Measurements from ENCODE around the gene CTNNBIP1.
A peak's percentile ranks its signal among the peaks of the same experiment; 100 is the strongest.

Gene CTNNBIP1

GRCh38 chr1:9874959-9875635, 35.0 kb downstream of the CTNNBIP1 start:
- peak; percentile 16 for FAIRE-seq

- no peak for FAIRE-seq
Observed at GRCh38 chr1:9874412-9874811, 35.7 kb downstream of the CTNNBIP1 start.

- FAIRE-seq = no peak
Observed at GRCh38 chr1:9873992-9874391, 36.1 kb downstream of the CTNNBIP1 start.

DNA sequence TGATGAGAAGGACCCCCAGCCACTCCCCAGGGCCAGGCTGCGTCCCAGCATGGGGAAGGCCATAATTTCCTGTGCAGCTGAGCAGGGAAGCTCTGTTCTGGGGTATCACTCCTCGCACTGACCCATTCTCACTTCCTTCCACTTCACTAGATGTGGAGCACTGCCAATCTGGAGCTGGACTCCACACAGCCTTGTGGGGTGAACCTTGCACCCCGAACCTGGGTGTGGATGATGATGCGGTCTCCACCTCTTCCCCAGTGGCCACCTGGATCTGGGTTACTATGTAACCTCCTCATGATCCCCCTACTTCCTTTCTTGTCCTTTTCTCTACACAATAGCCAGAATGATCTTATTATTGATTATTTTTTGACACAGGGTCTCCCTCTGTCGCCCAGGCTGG, 36.7 kb downstream of the CTNNBIP1 start:
- no peak for FAIRE-seq

- FAIRE-seq = no peak
Observed at GRCh38 chr1:9872430-9873165, 37.5 kb downstream of the CTNNBIP1 start.

DNA sequence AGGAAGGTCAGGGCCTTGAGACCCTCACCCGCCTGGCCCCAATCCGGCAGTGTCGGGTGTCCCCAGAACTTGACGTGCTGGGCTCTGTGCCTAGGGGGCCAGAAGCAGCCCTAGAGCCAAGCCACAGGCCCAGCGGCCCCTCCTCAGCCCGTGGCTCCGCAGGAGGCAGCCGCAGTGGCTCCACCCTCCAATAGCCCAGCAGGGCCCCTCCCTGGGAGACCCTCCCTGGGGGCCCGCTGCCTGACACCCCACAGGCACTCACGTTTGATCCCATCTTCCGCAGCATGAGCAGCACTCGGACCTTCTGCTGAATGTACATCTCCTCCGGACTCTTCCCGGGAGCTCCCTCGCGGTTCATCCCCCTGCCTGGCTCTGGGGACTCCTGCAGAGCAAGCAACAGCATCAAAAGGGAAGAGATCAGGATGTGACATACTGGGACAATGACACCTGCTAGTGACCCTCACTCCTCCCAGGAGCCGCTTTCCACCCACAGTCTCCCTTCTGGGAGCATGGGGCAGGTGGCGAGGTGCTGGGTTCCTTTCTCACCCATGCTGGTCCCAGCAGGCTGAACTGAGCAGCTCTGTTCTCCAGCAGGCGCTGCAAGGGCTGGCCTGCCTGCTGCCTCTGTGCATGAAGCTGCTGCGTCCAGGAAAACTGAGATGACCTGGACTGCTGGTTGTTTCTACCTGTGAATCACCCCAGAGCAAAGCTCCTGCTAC, 38.2 kb downstream of the CTNNBIP1 start:
- no peak for FAIRE-seq

GRCh38 chr1:9871021-9871420, 39.0 kb downstream of the CTNNBIP1 start:
- FAIRE-seq = no peak

DNA sequence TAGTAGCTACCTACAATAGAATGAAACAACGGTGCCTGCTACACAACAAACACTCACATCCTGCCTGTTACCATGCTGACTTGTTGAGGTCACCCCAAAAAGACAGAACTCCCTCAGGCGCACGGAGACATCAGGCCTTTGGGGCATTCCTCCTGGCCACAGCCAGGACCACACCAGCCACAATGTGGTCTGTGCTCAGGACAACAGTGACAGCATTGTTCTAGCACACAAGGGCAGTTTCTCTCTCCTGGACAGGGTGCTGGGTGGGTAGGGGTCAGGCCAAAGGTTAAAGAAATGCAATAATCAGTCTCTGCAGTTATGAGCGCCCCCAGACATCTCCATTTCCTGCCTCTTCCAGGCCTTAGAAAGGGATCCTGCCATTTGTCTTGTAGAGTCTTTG, 39.5 kb downstream of the CTNNBIP1 start:
- no peak for FAIRE-seq

GRCh38 chr1:9869831-9870251, 40.2 kb downstream of the CTNNBIP1 start:
- no peak for FAIRE-seq

GRCh38 chr1:9868244-9868590, 41.9 kb downstream of the CTNNBIP1 start:
- FAIRE-seq = no peak

GRCh38 chr1:9867408-9868243, 42.4 kb downstream of the CTNNBIP1 start:
- FAIRE-seq = no peak

GRCh38 chr1:9866836-9867235, 43.2 kb downstream of the CTNNBIP1 start:
- FAIRE-seq = no peak

GRCh38 chr1:9865724-9866123, 44.3 kb downstream of the CTNNBIP1 start:
- no peak for FAIRE-seq

DNA sequence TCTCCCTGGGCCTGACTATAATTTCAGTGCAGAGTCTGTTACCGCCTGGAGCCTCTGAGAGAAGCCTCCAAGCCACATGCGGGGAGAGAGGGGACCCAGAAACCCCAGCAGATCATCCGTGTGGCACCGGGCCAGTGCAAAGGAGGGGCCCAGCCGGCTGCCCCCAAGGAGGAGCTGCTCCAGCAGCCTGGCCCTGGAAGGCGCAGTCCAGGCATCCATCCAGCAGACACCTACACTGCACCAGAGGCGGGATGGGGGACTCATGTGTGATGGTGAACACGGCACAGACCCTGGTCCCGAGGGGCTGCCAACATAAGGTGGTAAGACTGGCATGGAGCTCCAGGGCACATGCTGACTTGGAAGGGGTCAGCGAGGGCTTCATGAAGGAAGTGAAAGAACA, 46.7 kb downstream of the CTNNBIP1 start:
- no peak for FAIRE-seq

- FAIRE-seq = no peak
Observed at GRCh38 chr1:9861360-9861759, 48.7 kb downstream of the CTNNBIP1 start.

DNA sequence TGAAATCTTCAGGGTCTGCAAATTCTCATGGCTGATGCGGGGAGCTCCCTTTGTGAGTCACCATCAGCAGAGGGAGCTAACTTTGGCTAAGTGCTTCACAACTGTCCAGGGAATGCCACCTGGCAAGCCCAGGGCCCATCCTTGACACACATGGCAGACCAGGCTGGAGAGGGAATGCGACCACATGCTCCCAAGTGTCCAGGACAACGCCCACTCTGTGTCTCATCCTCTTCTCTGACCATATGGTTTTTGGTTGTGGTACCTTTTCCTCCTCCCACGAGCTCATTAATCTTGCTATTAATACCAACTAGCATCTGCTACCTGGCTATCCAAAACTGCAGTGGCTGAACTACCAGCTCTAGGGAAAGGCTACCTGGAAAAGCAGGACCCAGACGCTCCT, 49.2 kb downstream of the CTNNBIP1 start:
- FAIRE-seq = no peak

- FAIRE-seq = no peak
Observed at GRCh38 chr1:9859281-9860014, 50.6 kb downstream of the CTNNBIP1 start.

DNA sequence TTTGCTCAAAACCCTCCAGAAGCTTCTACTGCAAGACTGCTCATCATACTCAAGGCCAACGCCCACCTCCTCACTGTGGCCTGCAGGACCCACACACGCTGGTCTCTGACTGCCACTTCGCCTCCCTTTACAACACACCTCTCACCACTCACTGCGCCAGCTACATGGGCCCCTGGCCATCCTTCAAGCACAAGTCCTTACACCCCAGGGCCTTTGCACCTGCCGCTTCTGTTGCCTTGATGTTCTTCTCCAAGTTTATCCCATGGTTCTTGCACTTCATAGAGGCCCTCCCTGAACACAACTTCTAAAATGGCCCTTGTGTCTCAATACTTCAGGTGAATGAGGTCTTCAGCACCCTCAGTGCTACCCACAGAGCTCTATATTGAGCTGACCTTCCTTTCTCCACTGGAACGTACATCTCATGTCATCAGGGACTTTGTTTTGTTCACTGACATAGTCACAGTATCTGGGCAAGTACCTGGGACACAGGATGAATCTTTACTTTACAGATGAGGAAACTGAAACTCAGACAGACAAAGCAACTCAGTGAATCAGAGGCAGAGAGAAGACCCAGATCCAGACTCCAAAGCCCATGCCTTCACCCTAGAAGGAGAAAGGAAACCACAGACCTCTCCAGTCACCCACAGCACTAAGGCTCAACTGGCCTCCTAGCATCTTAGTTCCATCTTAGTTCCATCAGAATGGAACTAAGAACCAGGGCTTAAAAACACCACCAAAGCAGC, 51.6 kb downstream of the CTNNBIP1 start:
- no peak for FAIRE-seq

- FAIRE-seq = no peak
Observed at GRCh38 chr1:9855186-9855585, 54.9 kb downstream of the CTNNBIP1 start.

- FAIRE-seq = no peak
Observed at GRCh38 chr1:9853249-9853595, 56.8 kb downstream of the CTNNBIP1 start.

DNA sequence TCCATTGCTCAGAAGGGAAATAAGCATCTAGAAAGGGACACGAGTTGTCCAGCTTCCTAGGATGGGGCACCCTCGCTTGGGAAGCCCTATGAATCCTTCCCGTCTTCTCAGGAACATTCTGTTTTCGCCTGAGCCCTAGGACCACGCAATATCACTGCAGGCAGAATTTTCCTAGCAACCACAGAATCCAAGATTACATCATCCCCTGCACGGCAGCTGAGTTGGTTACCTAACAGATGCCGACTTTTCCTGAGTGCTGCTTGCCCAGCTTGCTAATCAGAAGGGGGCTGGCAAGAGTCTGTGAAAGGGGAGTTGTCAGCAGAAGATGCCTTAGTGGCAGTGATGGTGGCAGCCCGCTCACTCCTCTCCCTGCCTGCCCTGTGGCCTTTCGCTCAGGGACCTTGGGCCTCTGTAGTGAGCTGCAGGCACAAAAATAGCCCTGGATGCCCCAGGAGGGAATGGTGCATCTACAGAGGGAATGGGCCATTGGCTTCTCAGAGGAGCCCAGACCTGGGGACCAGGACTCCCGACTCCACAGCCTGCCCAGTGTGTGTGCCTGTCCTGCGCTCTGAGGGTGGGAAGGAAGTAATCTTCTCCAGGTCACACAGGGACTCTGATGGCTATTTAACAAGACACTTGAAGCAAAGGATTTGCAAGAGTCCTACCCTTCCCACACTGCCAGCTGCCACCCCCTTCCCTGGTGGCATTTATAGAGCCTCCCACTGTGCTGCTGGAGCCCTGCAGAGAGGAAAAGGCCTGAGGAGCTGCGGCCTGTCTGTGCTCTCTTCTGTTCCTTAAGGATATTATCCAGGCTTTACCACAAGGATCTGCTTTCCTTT, 57.4 kb downstream of the CTNNBIP1 start:
- no peak for FAIRE-seq

Data from A204.1 (cell line).